ENCODE measurements around the gene EIF1AD. TPM values are rescaled to one million over a fixed set of nuclear protein-coding genes. Genes with fewer than 3 reads are reported as not detected.
"Not testable (repeated sequence)": the region's sequence is repeated elsewhere in the genome, so short reads cannot be mapped to it uniquely, and the experiment has no call there.

The EIF1AD gene
- total RNA-seq, 3 donors from 2014 or later = 25.5 to 35.3 (median 30.3) TPM

GRCh38 chr11:66032957-66033735 lies 31.2 kb upstream of the EIF1AD start:
- no peak for DNase-seq

GRCh38 chr11:66026017-66026529 lies 24.1 kb upstream of the EIF1AD start, which contains the start of gene CATSPER1:
Gene CATSPER1 (minus strand): TSS chr11:66026479. CDS start chr11:66026379, 100 bp downstream.
- Histone ChIP-seq H3K9me3 (no peaks in the 10 kb centered on the region), H3K4me3 (no peak within 1 kb of the TSS), H3K36me3 (ENCODE audit: low read depth) (no peaks in the 10 kb centered on the region), H3K4me1 (ENCODE audit: low read depth) (no peaks in the 10 kb centered on the region)
- TF ChIP-seq CTCF (IDR thresholded peaks at IDR 0.05) = no peak
- DNase-seq = no peak
- intact Hi-C loops (cut with DNase I, micrococcal nuclease) = no loop called here
- ATAC-seq = no peak

More at GRCh38 chr11:66032957-66033735, 31.2 kb upstream of the EIF1AD start:
- ATAC-seq = no peak
- Histone ChIP-seq H3K9me3 (no peaks in the 10 kb centered on the region), H3K4me3 (no peak overlapping the region), H3K4me1 (ENCODE audit: low read depth) (no peaks in the 10 kb centered on the region), H3K36me3 (ENCODE audit: low read depth) (no peaks in the 10 kb centered on the region)
- TF ChIP-seq CTCF (IDR thresholded peaks at IDR 0.05) = no peak
- intact Hi-C loops (cut with DNase I, micrococcal nuclease) = no loop called here

GRCh38 chr11:66023186-66023440 lies 21.2 kb upstream of the EIF1AD start:
- H3K4me3 ChIP-seq; intact Hi-C loops (cut with DNase I, micrococcal nuclease); H3K9me3 ChIP-seq; ATAC-seq; DNase-seq; H3K4me1 ChIP-seq (ENCODE audit: low read depth); H3K36me3 ChIP-seq (ENCODE audit: low read depth): not testable (repeated sequence)

GRCh38 chr11:66022401-66023185 lies 20.6 kb upstream of the EIF1AD start:
- intact Hi-C loops (cut with DNase I, micrococcal nuclease) = no loop called here
- peak; percentile 98 for TF ChIP-seq CTCF (IDR thresholded peaks at IDR 0.05)
- Histone ChIP-seq H3K9me3 (no peaks in the 10 kb centered on the region), H3K4me3 (no peak overlapping the region), H3K36me3 (ENCODE audit: low read depth) (no peaks in the 10 kb centered on the region), H3K4me1 (ENCODE audit: low read depth) (no peaks in the 10 kb centered on the region)
- DNase-seq (peak; percentile 70 to 85 (median 83)), ATAC-seq (peak; percentile 92)

GRCh38 chr11:66020618-66021357 lies 18.8 kb upstream of the EIF1AD start:
- no peak for TF ChIP-seq CTCF (IDR thresholded peaks at IDR 0.05)
- H3K36me3 ChIP-seq (ENCODE audit: low read depth) = no peaks in the 10 kb centered on the region
- H3K4me3 ChIP-seq = no peak overlapping the region
- intact Hi-C loops (cut with DNase I, micrococcal nuclease) = no loop called here
- DNase-seq = peak in 1 of 3 donors; percentile 63
- no peaks in the 10 kb centered on the region for H3K4me1 ChIP-seq (ENCODE audit: low read depth)
- no peaks in the 10 kb centered on the region for H3K9me3 ChIP-seq
- ATAC-seq = peak; percentile 66

All from mucosa of descending colon (tissue), 3 donors.